Right lobe of liver (tissue), 4 donors: Measurements from ENCODE around the gene CPSF7.

Experiments used
- CTCF ChIP-seq, 4 donors: fragments of 200-600 bp in 3 of 4; fragments of 450-650 bp in 1 of 4; IDR thresholded peaks; one replicate each; pipeline versions ENCODE4 v1.5.1 to v1.8.0; 2016 to 2022; ENCODE audit warnings: antibody characterized with exemption in 4 of 4, mild to moderate bottlenecking in 2 of 4
- POLR2A ChIP-seq: fragments of 450-650 bp; IDR thresholded peaks from one replicate; pipeline ENCODE4 v1.6.1; 2017; ENCODE audit warnings: antibody characterized with exemption, mild to moderate bottlenecking
- donor health status: DM: no; HTN: no; CAD: no.
- donor health status: DM: no; HTN: no; CAD: no.
- donor health status: DM: no; HTN: yes; CAD: no.

GRCh38 chr11:61477126-61477525 is 47.4 kb upstream of the CPSF7 start:
- no peak for TF ChIP-seq CTCF (IDR thresholded peaks at IDR 0.05)
- no peak for TF ChIP-seq POLR2A
